HS-5 (cell line): ENCODE measurements around the gene FMN1.

Experiments
- DNase-seq: peaks from one replicate; pipeline ENCODE4 v3.0.0-alpha.2; 2012; ENCODE audit warnings: low read depth

Gene FMN1

GRCh38 chr15:32718821-32719716 is 475.4 kb downstream of the FMN1 start:
- no peak for DNase-seq

GRCh38 chr15:32718227-32718820 is 476.2 kb downstream of the FMN1 start:
- DNase-seq, result no peak

GRCh38 chr15:32717426-32718226 is 476.9 kb downstream of the FMN1 start, which contains the start of gene GREM1:
Gene GREM1, plus strand, starts transcription at chr15:32718004. Its CDS starts 12,687 bp downstream, at chr15:32730691.
- DNase-seq, result no peak

- DNase-seq, result no peak
These were observed 477.5 kb downstream of the FMN1 start for GRCh38 chr15:32716915-32717425.

- DNase-seq, result no peak
These were observed 478.1 kb downstream of the FMN1 start for GRCh38 chr15:32716216-32716914.
